Fibroblast of mammary gland (primary cell): Measurements from ENCODE around the gene PPP1R13L.
A peak's percentile ranks its signal among the peaks of the same experiment; 100 is the strongest.

Experiments
- DNase-seq: peaks from one replicate; pipeline ENCODE4 v3.0.0-alpha.2; 2010; ENCODE audit warnings: low read depth
- H3K4me3 ChIP-seq: 2 replicates; pipeline ENCODE4 v1.5.1; 2011; ENCODE audit warnings: low read depth, mild to moderate bottlenecking, low read length, moderate library complexity; ENCODE audit not compliant: control insufficient read depth
- CTCF ChIP-seq: conservative IDR thresholded peaks from 2 replicates; pipeline ENCODE4 v1.5.1; 2011; ENCODE audit warnings: low read depth, low read length, inconsistent platforms; ENCODE audit not compliant: control insufficient read depth, insufficient read depth

PPP1R13L gene

GRCh38 chr19:45357445-45357783, 47.5 kb downstream of the PPP1R13L start:
- H3K4me3 ChIP-seq, result no peak overlapping the region
- DNase-seq, result no peak
- TF ChIP-seq CTCF, result no peak

- no peak for TF ChIP-seq CTCF
- no peak for DNase-seq
- H3K4me3 ChIP-seq, result no peak overlapping the region
Measured at GRCh38 chr19:45356760-45357444, 48.0 kb downstream of the PPP1R13L start.

GRCh38 chr19:45355910-45356309, 49.0 kb downstream of the PPP1R13L start:
- no peak for TF ChIP-seq CTCF
- no peak for DNase-seq
- H3K4me3 ChIP-seq, result no peak overlapping the region

- no peak for DNase-seq
- no peak for TF ChIP-seq CTCF
- H3K4me3 ChIP-seq, result no peak overlapping the region
Measured at GRCh38 chr19:45355402-45355801, 49.5 kb downstream of the PPP1R13L start.

GRCh38 chr19:45354241-45354842, 50.5 kb downstream of the PPP1R13L start:
- DNase-seq, result no peak
- TF ChIP-seq CTCF, result no peak
- H3K4me3 ChIP-seq, result no peak overlapping the region

- peak; percentile 12 for DNase-seq
- TF ChIP-seq CTCF, result no peak
- H3K4me3 ChIP-seq, result no peak overlapping the region
Measured at GRCh38 chr19:45352914-45353796, 51.7 kb downstream of the PPP1R13L start.
